GM12875 (cell line): Measurements from ENCODE around the gene CILP.
"Not testable (repeated sequence)": the region's sequence is repeated elsewhere in the genome, so short reads cannot be mapped to it uniquely, and the experiment has no call there.

ENCODE experiments used
- H3K4me3 ChIP-seq: one replicate; pipeline ENCODE4 v1.5.1; 2011; ENCODE audit warnings: low read depth, low read length, control low read depth
- TF ChIP-seq, protein P1 (sequence below): IDR thresholded peaks from 2 replicates; pipeline ENCODE4 v1.5.1; 2011; ENCODE audit warnings: low read depth, mild to moderate bottlenecking, control low read depth, inconsistent platforms, low read length, moderate library complexity, borderline replicate concordance; ENCODE audit not compliant: insufficient read depth

The CILP gene

DNA sequence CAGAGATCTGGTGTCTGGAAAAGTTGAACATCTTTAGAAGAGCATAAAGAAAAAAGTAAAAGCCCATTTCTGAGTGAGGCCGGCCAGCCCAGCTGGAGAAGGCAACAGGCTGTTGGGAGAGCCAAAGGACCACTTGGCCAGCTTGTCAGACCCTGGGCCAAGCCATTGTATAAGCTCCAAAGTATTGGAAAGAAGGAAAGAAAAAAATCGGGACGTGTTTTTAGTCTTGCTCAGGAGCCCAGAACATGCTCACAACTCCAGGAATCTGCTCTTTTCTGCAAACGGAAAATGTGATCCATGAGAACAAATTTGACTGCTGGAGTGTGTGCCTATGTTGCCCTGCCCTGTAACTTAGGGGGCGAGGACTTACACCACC, 15.7 kb downstream of the CILP start:
- no peak overlapping the region for H3K4me3 ChIP-seq
- TF ChIP-seq, protein P1, sequence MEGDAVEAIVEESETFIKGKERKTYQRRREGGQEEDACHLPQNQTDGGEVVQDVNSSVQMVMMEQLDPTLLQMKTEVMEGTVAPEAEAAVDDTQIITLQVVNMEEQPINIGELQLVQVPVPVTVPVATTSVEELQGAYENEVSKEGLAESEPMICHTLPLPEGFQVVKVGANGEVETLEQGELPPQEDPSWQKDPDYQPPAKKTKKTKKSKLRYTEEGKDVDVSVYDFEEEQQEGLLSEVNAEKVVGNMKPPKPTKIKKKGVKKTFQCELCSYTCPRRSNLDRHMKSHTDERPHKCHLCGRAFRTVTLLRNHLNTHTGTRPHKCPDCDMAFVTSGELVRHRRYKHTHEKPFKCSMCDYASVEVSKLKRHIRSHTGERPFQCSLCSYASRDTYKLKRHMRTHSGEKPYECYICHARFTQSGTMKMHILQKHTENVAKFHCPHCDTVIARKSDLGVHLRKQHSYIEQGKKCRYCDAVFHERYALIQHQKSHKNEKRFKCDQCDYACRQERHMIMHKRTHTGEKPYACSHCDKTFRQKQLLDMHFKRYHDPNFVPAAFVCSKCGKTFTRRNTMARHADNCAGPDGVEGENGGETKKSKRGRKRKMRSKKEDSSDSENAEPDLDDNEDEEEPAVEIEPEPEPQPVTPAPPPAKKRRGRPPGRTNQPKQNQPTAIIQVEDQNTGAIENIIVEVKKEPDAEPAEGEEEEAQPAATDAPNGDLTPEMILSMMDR = no peak

DNA sequence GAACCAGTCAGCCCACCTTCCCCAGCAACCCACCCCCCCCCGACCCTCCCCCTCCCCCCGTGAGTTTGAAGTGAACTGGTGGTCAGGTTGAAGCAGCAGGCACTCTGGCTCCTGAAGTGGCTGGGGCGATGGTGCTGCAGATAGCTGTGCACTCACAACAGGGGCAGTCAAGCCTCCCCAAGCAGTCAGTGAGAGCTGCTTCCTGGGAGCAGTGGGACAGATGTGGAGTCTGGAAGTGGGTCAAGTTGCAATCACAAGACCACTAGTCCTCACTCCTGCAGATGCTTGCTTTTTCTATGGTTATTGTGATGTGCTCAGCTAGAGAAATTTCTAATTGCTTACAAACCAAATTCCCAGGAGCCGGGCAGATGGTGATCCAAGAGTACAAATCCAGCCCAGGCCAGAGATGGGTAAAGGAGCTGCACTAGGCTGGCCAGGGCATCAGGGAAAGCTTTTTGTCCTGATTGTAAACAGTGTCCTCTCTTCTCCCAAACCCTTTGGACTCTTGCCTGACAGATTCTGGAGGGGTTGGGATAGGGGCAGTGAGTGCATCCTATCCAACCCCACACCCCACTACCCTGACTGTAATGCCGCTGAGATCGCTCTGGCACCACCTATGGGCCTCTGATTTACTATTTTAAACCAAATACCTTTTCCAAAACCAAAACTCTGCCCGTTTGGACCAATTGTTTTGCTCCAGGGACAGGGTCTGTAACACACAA, 16.3 kb downstream of the CILP start:
- TF ChIP-seq, protein P1 = no peak
- no peak overlapping the region for H3K4me3 ChIP-seq

DNA sequence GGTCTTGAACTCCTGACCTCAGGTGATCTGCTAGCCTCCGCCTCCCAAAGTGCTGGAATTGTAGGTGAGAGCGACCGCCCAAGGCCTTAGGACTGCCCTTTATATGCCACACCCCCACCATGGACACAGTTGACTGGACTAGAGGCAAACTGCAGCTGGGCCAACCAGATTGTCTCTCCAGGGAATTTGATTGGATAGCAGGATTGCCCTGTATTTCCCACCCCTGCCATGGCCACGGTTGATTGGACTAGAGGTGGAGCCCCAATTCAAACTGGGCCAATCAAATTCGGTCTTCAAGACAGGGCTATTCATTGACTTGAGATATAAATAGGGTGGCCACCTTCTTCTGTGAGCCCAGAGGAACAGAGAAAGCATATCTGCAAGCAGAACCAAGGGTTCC, 19.3 kb downstream of the CILP start:
- H3K4me3 ChIP-seq = no peak overlapping the region
- TF ChIP-seq, protein P1 = no peak

DNA sequence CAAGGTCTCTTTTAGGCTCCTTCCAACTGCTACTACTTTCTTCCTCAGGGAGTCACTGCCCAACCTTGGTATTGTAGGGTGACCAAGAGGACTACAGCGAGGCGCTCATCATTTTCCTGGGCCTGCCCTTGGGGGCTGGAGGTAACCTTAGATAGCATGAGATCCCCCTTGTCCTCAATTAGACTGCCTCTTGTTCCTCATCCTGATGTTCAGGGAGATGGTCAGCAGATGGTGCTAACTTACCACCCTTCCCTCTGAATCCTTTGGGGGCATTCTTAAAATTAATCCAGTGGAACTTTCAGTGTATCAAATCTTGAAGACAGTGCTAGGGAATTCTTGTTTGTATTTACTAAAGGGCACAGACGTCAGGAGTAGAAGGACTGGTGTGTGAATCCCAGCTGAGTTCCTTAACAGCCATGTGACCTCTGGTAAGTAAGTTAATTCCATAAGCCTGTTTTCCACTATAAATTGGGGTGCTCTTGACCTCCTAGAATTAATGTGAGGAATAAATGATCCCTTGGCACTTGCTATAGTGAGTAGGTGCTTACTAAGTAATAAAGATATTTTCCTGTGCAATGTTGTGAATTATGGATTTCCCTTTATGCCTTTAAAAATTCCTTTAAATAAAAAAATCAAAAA, 22.1 kb downstream of the CILP start:
- TF ChIP-seq, protein P1 = peak; percentile 54

DNA sequence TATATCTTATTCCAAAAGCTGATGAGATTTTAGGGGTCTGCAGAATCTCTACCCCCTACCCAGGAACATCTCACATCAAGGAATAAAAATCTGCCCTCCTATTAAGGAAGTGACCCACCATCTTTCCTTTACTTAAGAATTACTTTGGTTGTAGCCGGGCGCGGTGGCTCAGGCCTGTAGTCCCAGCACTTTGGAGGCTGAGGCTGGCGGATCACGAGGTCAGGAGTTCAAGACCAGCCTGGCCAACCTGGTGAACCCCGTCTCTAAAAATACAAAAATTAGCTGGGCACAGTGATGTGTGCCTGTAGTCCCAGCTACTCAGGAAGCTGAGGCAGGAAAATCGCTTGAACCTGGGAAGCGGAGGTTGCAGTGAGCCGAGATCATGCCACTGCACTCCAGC, 22.8 kb downstream of the CILP start:
- H3K4me3 ChIP-seq = not testable (repeated sequence)

More for the DNA sequence above, 22.1 kb downstream of the CILP start:
- no peak overlapping the region for H3K4me3 ChIP-seq

DNA sequence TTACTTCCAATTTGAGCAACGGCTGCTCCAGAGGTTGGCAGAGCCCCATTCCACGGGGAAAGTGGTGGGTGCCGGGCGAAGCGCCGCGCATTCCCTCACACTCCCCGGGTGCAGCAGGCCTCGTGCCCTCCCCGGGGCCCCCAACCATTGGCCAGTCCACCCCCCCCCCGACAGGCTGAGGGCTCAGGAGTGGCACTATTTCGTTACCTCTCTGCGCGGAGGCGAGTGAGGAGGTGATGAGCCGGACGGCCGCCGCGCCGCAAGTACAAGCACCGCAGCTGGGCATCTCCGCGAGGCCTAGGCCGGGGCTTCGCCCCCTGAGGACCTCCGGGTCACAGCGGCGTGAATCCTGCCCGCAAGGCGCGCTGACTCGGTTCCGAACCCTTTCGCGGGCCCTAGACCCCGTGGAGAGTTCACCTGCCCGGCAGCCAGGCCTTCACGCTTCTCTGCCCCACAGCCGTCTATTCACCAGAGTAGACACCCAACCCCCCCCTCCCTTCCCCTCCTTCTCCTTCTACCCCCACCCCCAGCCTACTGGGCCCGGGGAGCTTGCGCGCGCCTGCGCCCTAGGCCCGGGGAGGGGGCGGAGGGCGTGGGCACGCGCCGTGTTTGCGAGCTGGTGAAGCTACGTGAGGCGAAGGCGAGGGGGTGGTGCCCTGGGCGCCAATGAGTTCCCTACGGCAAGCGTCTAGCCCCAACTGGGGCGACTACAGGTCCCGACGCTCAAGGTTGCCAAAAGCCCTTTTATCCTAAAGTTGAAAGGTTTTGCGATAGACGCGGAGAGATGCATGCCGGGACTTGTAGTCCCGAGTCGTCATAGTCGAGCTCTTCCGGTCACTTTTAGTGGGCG, 26.2 kb downstream of the CILP start, which contains the start of gene CLPX:
TSS of gene CLPX (minus strand) at position 475 of the 850 bp plus-strand sequence. CDS start at position 286, 189 bp downstream.
- TF ChIP-seq, protein P1 = no peak

DNA sequence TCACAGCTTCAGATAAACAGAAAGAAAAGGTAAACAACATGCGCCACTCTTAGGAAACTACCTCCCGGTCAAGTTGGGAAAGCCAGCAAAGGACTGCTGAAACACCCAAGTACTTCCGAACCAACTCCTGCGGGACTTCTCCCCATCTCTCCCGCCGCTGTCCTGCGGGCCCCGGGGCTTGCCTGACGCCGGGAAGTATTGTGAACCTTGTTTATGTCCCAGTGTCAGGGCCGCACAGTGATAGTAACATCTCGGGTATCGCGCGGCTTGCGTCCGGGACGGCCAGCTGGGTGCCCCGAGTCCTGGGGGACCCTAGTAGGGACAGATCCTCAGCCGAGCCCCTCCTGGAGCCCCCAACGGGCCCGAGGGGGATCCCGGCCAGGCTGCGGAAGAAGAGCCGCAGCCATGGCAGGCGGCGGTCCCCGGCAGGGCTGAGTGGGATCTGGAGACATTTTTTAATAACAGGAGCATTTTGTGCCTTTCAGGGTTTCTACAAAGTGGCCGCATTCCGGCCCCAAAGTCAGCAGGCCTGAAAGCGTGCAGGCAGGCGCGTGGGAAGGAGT, 26.9 kb downstream of the CILP start:
- TF ChIP-seq, protein P1 = no peak

More for the DNA sequence above, 26.2 kb downstream of the CILP start, which contains the start of gene CLPX:
- H3K4me3 ChIP-seq = peak within 1 kb of the TSS; percentile 94

More for the DNA sequence above, 26.9 kb downstream of the CILP start:
- H3K4me3 ChIP-seq = peak overlapping the region; percentile 94
